ENCODE results near the gene LHX4.

Gene LHX4

GRCh38 chr1:180256341-180257027 lies 26.4 kb downstream of the LHX4 start:
- Histone ChIP-seq H3K27me3 (ENCODE audit: insufficient read depth, insufficient read length) (peaks cover 15% of the 10 kb centered on the region), H3K9me3 (ENCODE audit: insufficient read depth, low read length) (no peaks in the 10 kb centered on the region), H3K9ac (ENCODE audit: insufficient read length, low read depth) (no peak overlapping the region), H3K4me1 (ENCODE audit: insufficient read depth, insufficient read length) (peaks cover 10% of the 10 kb centered on the region), H3K4me3 (ENCODE audit: insufficient read length, low read depth) (no peak overlapping the region), H3K36me3 (ENCODE audit: insufficient read depth, insufficient read length, low read length) (no peaks in the 10 kb centered on the region)
- DNase-seq (ENCODE audit: low read depth, low spot score), result no peak
- TF ChIP-seq SUZ12 (IDR thresholded peaks at IDR 0.05; ENCODE audit: extremely low read depth, insufficient read depth, insufficient read length) (no peak), YY1 (IDR thresholded peaks at IDR 0.05; ENCODE audit: insufficient read depth, insufficient read length) (no peak), ZNF274 (IDR thresholded peaks at IDR 0.05; ENCODE audit: low read depth, low read length) (no peak)

GRCh38 chr1:180257028-180257386 lies 26.9 kb downstream of the LHX4 start:
- DNase-seq (ENCODE audit: low read depth, low spot score), result no peak
- no peak overlapping the region for H3K4me3 ChIP-seq (ENCODE audit: insufficient read length, low read depth)
- H3K9me3 ChIP-seq (ENCODE audit: insufficient read depth, low read length), result no peaks in the 10 kb centered on the region
- no peak for TF ChIP-seq ZNF274 (IDR thresholded peaks at IDR 0.05; ENCODE audit: low read depth, low read length)
- TF ChIP-seq YY1 (IDR thresholded peaks at IDR 0.05; ENCODE audit: insufficient read depth, insufficient read length), result no peak
- no peak for TF ChIP-seq SUZ12 (IDR thresholded peaks at IDR 0.05; ENCODE audit: extremely low read depth, insufficient read depth, insufficient read length)
- no peaks in the 10 kb centered on the region for H3K36me3 ChIP-seq (ENCODE audit: insufficient read depth, insufficient read length, low read length)
- H3K4me1 ChIP-seq (ENCODE audit: insufficient read depth, insufficient read length), result peaks cover 10% of the 10 kb centered on the region
- H3K27me3 ChIP-seq (ENCODE audit: insufficient read depth, insufficient read length), result peaks cover 16% of the 10 kb centered on the region
- H3K9ac ChIP-seq (ENCODE audit: insufficient read length, low read depth), result no peak overlapping the region

- Histone ChIP-seq H3K36me3 (ENCODE audit: insufficient read depth, insufficient read length, low read length) (no peaks in the 10 kb centered on the region), H3K4me3 (ENCODE audit: insufficient read length, low read depth) (no peak overlapping the region), H3K9ac (ENCODE audit: insufficient read length, low read depth) (no peak overlapping the region), H3K9me3 (ENCODE audit: insufficient read depth, low read length) (no peaks in the 10 kb centered on the region), H3K27me3 (ENCODE audit: insufficient read depth, insufficient read length) (peaks cover 16% of the 10 kb centered on the region), H3K4me1 (ENCODE audit: insufficient read depth, insufficient read length) (peaks cover 10% of the 10 kb centered on the region)
- TF ChIP-seq YY1 (IDR thresholded peaks at IDR 0.05; ENCODE audit: insufficient read depth, insufficient read length) (no peak), SUZ12 (IDR thresholded peaks at IDR 0.05; ENCODE audit: extremely low read depth, insufficient read depth, insufficient read length) (no peak), ZNF274 (IDR thresholded peaks at IDR 0.05; ENCODE audit: low read depth, low read length) (no peak)
- no peak for DNase-seq (ENCODE audit: low read depth, low spot score)
These were observed 27.4 kb downstream of the LHX4 start for GRCh38 chr1:180257486-180257885.

GRCh38 chr1:180258290-180258689 lies 28.2 kb downstream of the LHX4 start:
- DNase-seq (ENCODE audit: low read depth, low spot score), result no peak
- Histone ChIP-seq H3K27me3 (ENCODE audit: insufficient read depth, insufficient read length) (peaks cover 17% of the 10 kb centered on the region), H3K9ac (ENCODE audit: insufficient read length, low read depth) (no peak overlapping the region), H3K9me3 (ENCODE audit: insufficient read depth, low read length) (no peaks in the 10 kb centered on the region), H3K4me1 (ENCODE audit: insufficient read depth, insufficient read length) (peaks cover 7% of the 10 kb centered on the region), H3K36me3 (ENCODE audit: insufficient read depth, insufficient read length, low read length) (no peaks in the 10 kb centered on the region), H3K4me3 (ENCODE audit: insufficient read length, low read depth) (no peak overlapping the region)
- no peak for TF ChIP-seq ZNF274 (IDR thresholded peaks at IDR 0.05; ENCODE audit: low read depth, low read length)

- TF ChIP-seq SUZ12 (IDR thresholded peaks at IDR 0.05; ENCODE audit: extremely low read depth, insufficient read depth, insufficient read length) (no peak), YY1 (IDR thresholded peaks at IDR 0.05; ENCODE audit: insufficient read depth, insufficient read length) (no peak), ZNF274 (IDR thresholded peaks at IDR 0.05; ENCODE audit: low read depth, low read length) (no peak)
- H3K36me3 ChIP-seq (ENCODE audit: insufficient read depth, insufficient read length, low read length), result no peaks in the 10 kb centered on the region
- H3K9me3 ChIP-seq (ENCODE audit: insufficient read depth, low read length), result no peaks in the 10 kb centered on the region
- no peak overlapping the region for H3K4me3 ChIP-seq (ENCODE audit: insufficient read length, low read depth)
- no peak for DNase-seq (ENCODE audit: low read depth, low spot score)
- no peak overlapping the region for H3K9ac ChIP-seq (ENCODE audit: insufficient read length, low read depth)
- H3K4me1 ChIP-seq (ENCODE audit: insufficient read depth, insufficient read length), result peaks cover 2% of the 10 kb centered on the region
- H3K27me3 ChIP-seq (ENCODE audit: insufficient read depth, insufficient read length), result peaks cover 18% of the 10 kb centered on the region
These were observed 28.9 kb downstream of the LHX4 start for GRCh38 chr1:180258935-180259334.

GRCh38 chr1:180259431-180260338 lies 29.6 kb downstream of the LHX4 start:
- no peaks in the 10 kb centered on the region for H3K36me3 ChIP-seq (ENCODE audit: insufficient read depth, insufficient read length, low read length)
- peaks cover 18% of the 10 kb centered on the region for H3K27me3 ChIP-seq (ENCODE audit: insufficient read depth, insufficient read length)
- H3K4me3 ChIP-seq (ENCODE audit: insufficient read length, low read depth), result no peak overlapping the region
- DNase-seq (ENCODE audit: low read depth, low spot score), result no peak
- H3K9me3 ChIP-seq (ENCODE audit: insufficient read depth, low read length), result no peaks in the 10 kb centered on the region
- no peaks in the 10 kb centered on the region for H3K4me1 ChIP-seq (ENCODE audit: insufficient read depth, insufficient read length)
- H3K9ac ChIP-seq (ENCODE audit: insufficient read length, low read depth), result no peak overlapping the region
- TF ChIP-seq SUZ12 (IDR thresholded peaks at IDR 0.05; ENCODE audit: extremely low read depth, insufficient read depth, insufficient read length) (no peak), YY1 (IDR thresholded peaks at IDR 0.05; ENCODE audit: insufficient read depth, insufficient read length) (no peak)

GRCh38 chr1:180260541-180260940 lies 30.5 kb downstream of the LHX4 start:
- TF ChIP-seq ZNF274 (IDR thresholded peaks at IDR 0.05; ENCODE audit: low read depth, low read length) (no peak), SUZ12 (IDR thresholded peaks at IDR 0.05; ENCODE audit: extremely low read depth, insufficient read depth, insufficient read length) (no peak), YY1 (IDR thresholded peaks at IDR 0.05; ENCODE audit: insufficient read depth, insufficient read length) (no peak)
- no peaks in the 10 kb centered on the region for H3K36me3 ChIP-seq (ENCODE audit: insufficient read depth, insufficient read length, low read length)
- peaks cover 4% of the 10 kb centered on the region for H3K4me1 ChIP-seq (ENCODE audit: insufficient read depth, insufficient read length)
- no peak overlapping the region for H3K9ac ChIP-seq (ENCODE audit: insufficient read length, low read depth)
- no peaks in the 10 kb centered on the region for H3K9me3 ChIP-seq (ENCODE audit: insufficient read depth, low read length)
- no peak for DNase-seq (ENCODE audit: low read depth, low spot score)
- H3K4me3 ChIP-seq (ENCODE audit: insufficient read length, low read depth), result no peak overlapping the region
- peaks cover 18% of the 10 kb centered on the region for H3K27me3 ChIP-seq (ENCODE audit: insufficient read depth, insufficient read length)

Measured in NT2/D1 (cell line).